Activated naive CD8-positive, alpha-beta T cell treated with anti-CD3 and anti-CD28 coated beads, Interleukin-2, amount 50 U/mL, for 24 hours (primary cell): ENCODE measurements around the gene CSPG4.
"Not testable (repeated sequence)": the region's sequence is repeated elsewhere in the genome, so short reads cannot be mapped to it uniquely, and the experiment has no call there.

Source experiments
- ATAC-seq: fragments of 150-1000 bp; cut with Tn5 transposase; one replicate; pipeline ENCODE4 v1.10.0; 2021
- DNase-seq: peaks from one replicate; pipeline ENCODE4 v3.0.0; 2021
- H3K27ac Mint-ChIP-seq: one replicate; pipeline ENCODE4 v1.8.0; 2021; ENCODE audit warnings: mild to moderate bottlenecking, mixed read lengths
- H3K27me3 Mint-ChIP-seq: one replicate; pipeline ENCODE4 v1.8.0; 2021; ENCODE audit warnings: mixed read lengths
- H3K36me3 Mint-ChIP-seq: one replicate; pipeline ENCODE4 v1.8.0; 2021; ENCODE audit warnings: low read depth, mixed read lengths
- H3K4me1 Mint-ChIP-seq: one replicate; pipeline ENCODE4 v1.8.0; 2021; ENCODE audit warnings: mixed read lengths
- H3K4me3 Mint-ChIP-seq: one replicate; pipeline ENCODE4 v1.8.0; 2021; ENCODE audit warnings: mild to moderate bottlenecking, moderate library complexity, mixed read lengths
- H3K9me3 Mint-ChIP-seq: one replicate; pipeline ENCODE4 v1.8.0; 2021; ENCODE audit warnings: mixed read lengths

The CSPG4 gene

DNA sequence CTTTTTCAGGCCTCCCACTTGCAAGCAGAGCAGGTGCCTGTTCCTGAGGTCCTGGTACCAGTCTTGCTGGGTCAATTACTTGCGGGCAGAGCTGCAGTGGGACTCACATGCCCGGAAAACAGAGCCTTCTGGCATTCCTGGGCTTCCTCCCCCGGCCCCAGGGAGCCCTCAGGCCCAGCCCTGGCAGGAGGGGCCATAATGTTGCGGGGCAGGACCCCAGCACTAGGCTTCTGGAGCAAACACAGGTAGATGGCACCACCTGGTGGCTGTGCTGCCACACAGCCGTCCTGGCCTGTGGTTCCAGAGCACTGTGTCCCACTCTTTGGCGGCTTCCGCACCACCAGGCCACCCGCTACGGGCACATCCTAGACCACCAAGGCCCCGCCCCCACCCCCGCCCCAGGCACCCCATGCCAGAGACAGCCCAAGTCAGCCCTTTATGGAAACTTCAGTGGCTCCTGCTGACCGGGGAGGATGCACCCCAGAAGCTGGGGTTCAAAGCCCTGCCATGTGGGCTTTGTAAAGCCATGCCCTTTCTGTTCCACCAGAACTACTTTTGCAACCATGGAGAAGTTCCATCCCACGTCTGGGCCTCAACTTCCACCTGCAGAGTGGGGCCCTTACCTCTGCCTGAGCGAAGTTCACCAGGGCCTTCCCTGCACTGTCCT is 28.9 kb downstream of the CSPG4 start:
- not testable (repeated sequence) for H3K27ac Mint-ChIP-seq, H3K4me3 Mint-ChIP-seq, H3K9me3 Mint-ChIP-seq, H3K36me3 Mint-ChIP-seq, H3K27me3 Mint-ChIP-seq, H3K4me1 Mint-ChIP-seq
- peak; percentile 81 for DNase-seq
- ATAC-seq: peak; percentile 85

DNA sequence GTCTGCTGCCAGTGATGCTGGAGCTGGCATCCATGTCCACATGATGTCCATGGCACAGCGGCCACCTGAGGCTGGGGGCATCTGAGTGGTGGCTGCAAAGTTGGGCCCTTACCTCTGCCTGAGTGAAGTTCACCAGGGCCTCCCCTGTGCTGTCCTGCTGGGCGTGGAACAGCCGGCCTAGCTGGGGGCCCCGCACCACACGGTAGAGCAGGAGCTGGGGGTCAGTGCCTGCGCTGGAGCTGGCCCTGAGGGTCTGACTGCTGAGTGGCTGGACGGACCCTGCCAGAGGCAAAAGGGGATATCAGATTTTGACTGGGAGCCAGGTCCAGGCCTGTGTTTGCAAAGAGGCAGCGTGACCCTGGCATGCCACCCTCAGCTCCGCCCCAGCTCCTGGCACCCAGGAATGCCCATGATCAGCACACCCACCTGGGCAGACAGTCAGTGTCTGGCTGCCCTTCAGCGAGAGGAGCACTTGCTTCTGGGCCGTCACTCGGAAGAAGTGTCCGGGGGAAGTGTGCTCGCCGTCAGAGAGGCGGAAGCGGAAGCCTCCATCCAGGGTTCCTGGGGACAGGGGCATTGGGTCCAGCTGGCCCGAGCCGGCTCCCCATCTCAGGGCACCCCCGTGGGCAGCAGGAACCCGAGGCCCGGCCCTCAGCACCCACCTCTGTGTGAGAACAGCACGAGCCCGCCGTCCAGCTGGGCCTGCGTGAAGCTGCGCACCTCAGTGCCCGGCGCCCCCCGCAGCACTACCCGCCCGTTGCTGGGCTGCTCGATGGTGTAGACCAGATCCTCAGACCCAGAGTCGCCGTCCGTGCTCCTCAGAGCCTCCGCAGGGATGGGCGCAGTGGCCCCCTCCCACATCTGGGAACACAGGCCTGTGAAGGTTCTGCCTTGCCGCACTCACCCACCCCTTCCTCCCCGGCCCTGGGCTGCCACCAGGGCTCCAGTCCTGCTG is 30.2 kb downstream of the CSPG4 start:
- H3K27me3 Mint-ChIP-seq: no peaks in the 10 kb centered on the region
- DNase-seq (no peak), ATAC-seq (no peak)
- H3K4me3 Mint-ChIP-seq: no peak overlapping the region
- no peaks in the 10 kb centered on the region for H3K36me3 Mint-ChIP-seq
- H3K9me3 Mint-ChIP-seq: no peaks in the 10 kb centered on the region
- no peaks in the 10 kb centered on the region for H3K4me1 Mint-ChIP-seq
- no peak overlapping the region for H3K27ac Mint-ChIP-seq

DNA sequence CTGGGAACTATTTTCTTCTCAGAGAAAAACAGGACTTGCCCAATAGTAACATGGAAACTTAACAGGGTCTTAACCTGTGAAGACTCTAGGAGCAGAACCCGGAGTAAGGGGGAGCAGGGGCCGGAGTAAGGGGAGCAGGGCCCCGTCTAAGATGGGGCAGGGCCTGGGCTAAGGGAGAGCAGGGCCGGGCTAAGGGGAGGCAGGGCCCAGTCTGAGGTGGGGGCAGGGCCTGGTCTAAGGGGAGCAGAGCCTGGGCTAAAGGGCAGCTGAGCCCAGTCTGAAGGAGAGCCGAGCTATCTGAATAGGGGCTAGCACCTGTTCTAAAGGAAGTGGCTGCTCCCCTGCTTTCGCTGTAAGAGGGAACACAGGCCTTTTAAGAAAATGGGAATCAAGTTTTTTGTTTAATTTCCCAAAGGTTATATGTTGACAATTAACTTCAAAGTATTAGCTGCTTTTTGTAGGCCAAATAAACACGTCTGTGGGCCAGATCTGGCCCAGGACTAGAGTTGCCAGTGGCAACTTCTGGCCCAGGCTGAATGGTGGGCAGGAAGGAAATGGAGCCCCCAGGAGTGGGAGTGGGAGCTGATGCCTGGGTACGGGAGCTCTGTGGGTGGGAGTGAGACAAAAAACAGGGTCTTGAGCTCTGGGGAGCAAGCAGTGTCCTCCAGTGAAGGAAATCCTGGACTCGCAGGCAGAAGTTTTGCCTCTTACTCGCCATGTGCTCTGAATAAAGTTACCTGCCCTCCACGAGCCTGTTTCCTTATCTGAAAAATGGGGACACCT is 32.5 kb downstream of the CSPG4 start:
- Mint-ChIP-seq H3K36me3 (no peaks in the 10 kb centered on the region), H3K4me3 (no peak overlapping the region), H3K27ac (no peak overlapping the region), H3K9me3 (no peaks in the 10 kb centered on the region), H3K27me3 (no peaks in the 10 kb centered on the region), H3K4me1 (no peaks in the 10 kb centered on the region)
- ATAC-seq (no peak), DNase-seq (no peak)

DNA sequence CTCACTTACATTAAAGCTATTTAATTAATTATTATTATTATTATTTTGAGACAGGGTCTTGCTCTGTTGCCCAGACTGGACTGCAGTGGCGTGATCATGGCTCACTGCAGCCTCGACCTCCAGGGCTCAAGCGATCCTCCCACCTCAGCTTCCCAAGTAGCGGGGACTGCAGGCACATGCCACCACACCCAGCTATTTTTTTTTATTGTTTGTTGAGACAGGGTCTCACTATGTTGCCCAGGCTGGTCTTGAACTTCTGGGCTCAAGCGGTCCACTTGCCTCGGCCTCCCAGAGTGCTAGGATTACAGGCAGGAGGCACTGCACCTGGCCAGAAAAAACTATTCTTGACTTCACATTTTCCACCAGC is 34.3 kb downstream of the CSPG4 start:
- DNase-seq, H3K36me3 Mint-ChIP-seq, H3K9me3 Mint-ChIP-seq, H3K27ac Mint-ChIP-seq, ATAC-seq, H3K4me3 Mint-ChIP-seq, H3K4me1 Mint-ChIP-seq, H3K27me3 Mint-ChIP-seq: not testable (repeated sequence)

DNA sequence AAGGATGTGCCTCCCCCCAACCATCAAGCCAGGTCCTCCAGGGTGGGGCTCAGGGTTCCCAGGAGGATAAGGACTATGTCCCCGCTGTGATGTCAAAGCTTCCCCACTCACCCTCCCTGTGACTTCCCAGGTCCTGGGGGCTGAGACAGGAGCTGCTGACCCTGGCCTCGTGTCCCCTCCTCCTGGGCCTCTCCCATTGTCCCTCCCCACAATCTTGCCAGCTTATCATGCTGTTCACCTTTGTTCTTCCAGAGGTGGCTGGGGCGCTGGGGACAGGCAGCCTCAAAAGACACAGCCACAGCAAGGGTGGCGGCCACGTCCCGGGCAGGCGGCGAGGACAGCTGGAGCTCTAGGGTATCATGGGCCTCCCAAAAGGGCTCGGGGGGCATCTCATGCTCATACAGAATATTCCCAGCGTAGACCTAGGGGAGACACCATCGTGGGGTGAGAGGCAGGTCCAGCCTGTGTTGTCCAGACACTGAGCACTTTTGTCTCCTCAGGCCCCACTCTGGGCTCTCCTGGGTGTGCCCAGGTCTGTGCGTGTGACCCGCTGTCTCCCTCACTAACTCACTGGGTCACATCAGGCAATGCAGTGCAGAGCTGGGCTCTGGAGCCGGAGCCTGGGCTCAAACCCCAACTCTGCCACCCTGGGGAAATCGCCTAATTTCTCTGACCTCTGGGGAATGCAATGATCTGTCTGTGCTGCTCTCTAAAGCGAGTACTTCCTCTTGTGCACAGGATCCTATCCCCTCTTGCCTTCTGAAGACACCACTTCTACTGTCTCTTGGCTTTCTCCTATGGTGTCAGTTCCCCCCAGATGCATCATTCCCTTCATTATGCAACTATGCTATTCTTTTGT is 35.0 kb downstream of the CSPG4 start:
- ATAC-seq: no peak
- DNase-seq: no peak
- Mint-ChIP-seq H3K4me3 (no peak overlapping the region), H3K4me1 (no peaks in the 10 kb centered on the region), H3K27me3 (no peaks in the 10 kb centered on the region), H3K36me3 (no peaks in the 10 kb centered on the region), H3K27ac (no peak overlapping the region), H3K9me3 (no peaks in the 10 kb centered on the region)

DNA sequence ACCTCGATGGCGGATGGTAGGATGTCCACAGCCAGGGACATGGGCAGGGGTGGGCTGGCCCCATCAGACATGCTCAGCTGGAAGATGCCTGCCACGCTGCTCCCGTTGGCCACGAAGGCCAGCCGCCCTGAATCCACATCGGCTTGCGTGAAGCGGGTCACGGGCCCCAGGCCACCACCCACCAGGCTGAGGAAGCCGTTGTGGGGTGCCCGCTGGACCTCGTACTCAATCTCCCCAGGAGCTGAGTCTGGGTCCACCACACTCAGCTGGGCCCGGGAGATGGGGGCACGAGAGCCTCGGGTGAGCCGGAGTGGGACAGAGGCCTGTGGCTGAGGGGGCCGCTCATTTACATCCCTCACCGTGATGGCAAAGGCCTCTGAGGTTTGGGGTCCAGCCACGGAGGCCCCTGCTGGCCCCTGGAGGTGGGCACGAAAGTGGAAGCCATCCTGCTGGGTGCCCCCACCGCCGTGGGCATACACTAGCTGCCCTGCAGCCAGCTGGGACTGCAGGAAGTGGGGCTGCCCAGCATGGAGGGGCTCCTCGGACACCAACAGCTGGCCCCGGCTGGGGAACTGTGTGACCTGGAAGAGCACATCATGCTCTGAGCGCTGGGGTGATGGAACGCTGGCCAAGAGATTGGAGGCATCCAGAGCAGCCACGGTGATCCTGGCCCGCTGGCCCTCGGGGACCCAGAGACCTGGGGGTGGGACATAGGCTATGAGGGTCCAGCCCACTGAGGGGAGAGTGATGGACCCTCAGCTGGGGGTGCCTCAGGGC is 35.8 kb downstream of the CSPG4 start:
- H3K4me3 Mint-ChIP-seq: no peak overlapping the region
- H3K9me3 Mint-ChIP-seq: no peaks in the 10 kb centered on the region
- no peak for ATAC-seq
- H3K27me3 Mint-ChIP-seq: no peaks in the 10 kb centered on the region
- no peak for DNase-seq
- H3K27ac Mint-ChIP-seq: no peak overlapping the region
- H3K4me1 Mint-ChIP-seq: no peaks in the 10 kb centered on the region
- no peaks in the 10 kb centered on the region for H3K36me3 Mint-ChIP-seq

DNA sequence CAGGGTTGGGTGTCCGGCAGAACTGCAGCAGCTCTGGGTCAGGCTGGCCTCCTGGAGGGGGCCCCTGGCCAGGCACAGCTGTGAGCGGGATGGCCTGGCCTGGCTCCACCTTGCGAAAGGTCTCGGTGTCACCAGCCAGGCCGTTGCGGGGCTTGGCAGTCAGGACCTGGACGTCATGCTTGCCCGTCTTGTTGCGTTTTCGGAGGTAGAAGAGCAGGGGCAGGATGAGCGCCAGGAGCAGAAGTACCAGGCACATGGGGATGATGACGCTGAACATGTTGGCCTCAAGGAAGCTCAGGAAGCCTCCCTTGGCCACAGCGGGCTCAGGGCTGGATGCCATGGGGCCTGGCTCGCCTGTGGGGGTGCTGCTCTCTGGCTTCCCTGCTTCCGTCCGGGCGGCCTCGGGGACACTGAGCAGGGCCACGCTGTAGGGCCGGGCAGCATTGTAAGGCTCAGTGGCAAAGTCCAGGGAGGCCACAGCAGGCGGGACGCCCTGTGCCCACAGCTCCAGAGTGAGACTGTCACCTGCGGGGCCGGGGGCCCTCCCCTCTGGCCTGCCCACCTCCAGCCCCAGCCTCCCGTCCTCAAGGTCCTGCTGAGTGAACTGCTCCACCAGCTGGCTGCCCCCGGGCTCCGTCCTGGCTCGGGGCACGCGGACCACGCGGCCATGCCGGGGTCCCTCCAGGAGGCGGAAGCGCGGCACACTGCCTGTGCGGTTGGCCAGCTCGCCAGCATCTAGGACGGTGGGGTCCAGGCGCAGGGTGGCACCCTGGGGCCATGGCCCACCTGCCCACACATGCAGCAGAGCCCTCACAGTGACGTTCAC is 36.9 kb downstream of the CSPG4 start:
- Mint-ChIP-seq H3K4me1 (no peaks in the 10 kb centered on the region), H3K4me3 (no peak overlapping the region), H3K27me3 (no peaks in the 10 kb centered on the region), H3K36me3 (no peaks in the 10 kb centered on the region), H3K27ac (no peak overlapping the region), H3K9me3 (no peaks in the 10 kb centered on the region)
- no peak for DNase-seq
- ATAC-seq: no peak

DNA sequence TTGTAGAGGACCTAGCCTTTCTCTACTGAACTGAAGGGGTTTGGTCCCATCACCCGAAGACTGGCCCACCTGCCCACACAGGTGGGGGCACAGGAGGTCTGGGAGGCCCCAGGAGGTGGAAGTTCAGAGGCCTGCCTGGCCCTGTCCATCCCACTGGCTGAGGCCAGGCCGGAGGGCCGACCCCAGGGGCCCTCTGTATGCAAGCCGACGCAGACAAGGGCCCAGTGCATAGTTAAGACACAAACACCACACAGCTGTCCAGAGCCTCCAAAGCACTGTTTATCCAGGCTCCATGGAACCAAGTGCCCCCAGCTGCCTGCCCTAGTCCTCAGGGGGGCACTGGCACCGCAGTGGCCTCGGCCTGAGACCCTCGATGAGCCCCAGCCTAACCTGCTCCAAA is 38.3 kb downstream of the CSPG4 start:
- Mint-ChIP-seq H3K36me3 (no peaks in the 10 kb centered on the region), H3K4me1 (no peaks in the 10 kb centered on the region), H3K4me3 (no peak overlapping the region), H3K27me3 (no peaks in the 10 kb centered on the region), H3K27ac (no peak overlapping the region), H3K9me3 (no peaks in the 10 kb centered on the region)
- ATAC-seq (no peak), DNase-seq (no peak)

DNA sequence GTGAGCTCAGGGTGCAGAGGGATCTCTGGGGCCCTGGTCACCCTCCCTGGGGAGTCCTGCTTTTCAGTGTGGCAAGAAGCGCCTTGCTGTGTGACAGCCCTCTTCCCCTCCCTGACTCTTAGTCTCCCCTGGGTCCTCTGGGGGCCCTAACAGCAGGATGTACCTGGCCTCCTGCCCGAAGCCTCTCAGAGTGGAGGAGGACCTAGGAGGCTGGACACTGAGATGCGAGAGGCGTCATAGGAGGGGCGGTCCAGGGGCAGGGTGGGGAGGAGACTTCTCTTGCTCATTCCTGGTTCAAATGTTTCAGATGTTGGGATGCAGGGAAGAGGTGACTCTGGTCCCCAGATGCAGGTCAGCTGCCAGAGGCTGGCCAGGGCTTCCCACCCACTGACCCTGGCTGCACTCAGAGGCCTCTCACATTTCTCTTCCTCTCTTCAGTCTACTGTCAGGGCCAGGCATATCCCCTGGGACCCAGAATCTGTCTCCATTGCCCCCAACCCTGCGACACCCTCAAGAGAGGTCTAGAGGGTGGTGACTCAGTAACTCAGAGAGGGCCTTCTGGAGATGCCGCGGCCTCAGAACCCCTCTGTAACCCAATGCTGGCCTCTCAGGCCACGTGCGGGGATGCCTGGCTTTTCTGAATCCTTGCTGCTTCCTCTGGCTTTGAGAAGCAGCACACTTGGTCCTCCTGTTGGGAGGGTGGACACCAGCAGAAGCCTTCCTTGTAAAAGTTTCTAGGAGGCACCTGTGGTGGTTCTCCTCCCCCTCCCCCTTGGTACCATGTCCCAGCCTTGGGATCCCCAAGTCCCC is 39.0 kb downstream of the CSPG4 start:
- Mint-ChIP-seq H3K27me3 (no peaks in the 10 kb centered on the region), H3K4me1 (no peaks in the 10 kb centered on the region), H3K27ac (no peak overlapping the region), H3K9me3 (no peaks in the 10 kb centered on the region), H3K4me3 (no peak overlapping the region), H3K36me3 (no peaks in the 10 kb centered on the region)
- DNase-seq (no peak), ATAC-seq (no peak)

DNA sequence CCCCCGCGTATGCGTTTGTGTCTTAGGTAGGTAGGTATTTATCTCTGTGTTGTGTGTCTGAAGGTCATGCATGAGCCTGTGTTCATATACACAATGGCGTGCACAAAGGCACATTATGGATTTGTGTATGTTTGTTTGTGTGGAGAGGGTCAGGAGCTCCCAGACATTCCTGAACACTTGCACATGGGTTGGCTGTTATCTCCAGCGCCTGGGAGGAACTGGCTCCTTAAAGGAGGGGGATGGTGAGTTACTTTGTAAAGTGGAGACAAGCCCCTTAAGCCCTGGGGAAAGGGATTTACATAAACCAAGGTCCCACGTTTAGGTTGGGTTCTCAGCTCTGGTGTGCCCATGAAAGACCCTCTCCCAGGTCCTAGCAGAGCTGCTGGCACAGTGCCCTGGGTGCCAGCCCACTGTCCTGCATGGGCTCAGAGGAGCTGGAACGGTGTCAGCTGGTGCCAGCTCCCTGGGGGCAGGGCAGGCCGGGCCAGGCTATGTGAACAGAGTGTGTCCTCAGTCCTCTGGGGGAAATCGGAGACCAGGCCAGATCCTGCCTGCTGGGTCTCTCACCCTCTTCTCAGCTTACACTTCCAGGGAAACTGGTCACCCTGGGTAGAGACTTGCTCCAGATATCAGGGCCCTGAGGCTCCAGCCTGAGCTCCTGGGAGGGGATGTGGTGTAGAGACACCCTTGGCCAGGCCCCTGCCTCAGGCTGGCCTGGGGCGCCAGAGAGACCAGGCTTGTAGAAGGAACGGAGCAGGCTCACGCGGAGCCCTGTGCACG is 39.8 kb downstream of the CSPG4 start:
- no peak overlapping the region for H3K4me3 Mint-ChIP-seq
- no peaks in the 10 kb centered on the region for H3K4me1 Mint-ChIP-seq
- ATAC-seq (no peak), DNase-seq (no peak)
- H3K36me3 Mint-ChIP-seq: no peaks in the 10 kb centered on the region
- no peaks in the 10 kb centered on the region for H3K9me3 Mint-ChIP-seq
- H3K27me3 Mint-ChIP-seq: no peaks in the 10 kb centered on the region
- H3K27ac Mint-ChIP-seq: no peak overlapping the region

DNA sequence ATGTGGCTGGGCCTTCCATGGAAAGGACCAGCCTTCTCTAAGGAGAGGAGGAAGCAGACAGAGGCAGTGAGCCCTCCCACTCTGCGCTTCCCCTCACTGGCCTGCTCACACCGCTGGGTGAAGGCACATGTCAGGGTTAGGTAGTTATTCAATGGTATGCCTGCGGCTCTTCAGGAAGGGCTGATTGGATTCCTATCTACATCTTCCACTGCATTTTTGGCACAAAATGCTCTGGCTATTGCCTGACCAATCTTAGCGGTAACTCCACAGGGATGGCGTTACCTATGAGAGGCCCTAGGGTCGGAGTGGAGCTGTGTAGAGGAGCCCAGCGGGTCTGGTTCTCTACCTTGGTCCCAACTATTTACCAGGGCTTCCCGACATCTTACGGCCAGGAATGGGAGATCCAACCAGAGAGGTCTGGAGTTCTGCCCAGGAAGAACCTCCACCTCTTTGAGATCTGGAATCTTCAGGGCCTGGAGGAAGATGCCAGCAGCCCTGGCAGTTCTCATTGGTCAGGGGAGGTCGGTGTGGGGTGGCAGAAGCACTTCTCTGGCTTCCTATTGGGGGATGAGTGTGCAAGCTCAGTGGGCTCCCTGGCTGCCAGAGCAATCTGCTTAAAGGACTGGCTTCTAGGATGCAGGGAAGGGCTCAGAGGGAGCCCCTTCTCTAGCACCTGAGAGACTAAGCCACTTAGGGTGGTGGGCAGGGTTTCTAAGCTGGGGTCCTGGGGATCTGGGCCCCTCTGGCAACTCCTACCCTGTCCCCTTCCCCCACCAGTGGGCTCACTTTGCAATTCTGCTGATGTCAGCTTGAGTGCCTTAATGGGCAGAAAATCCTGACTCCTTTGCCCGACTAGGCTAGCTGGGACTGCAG is 40.7 kb downstream of the CSPG4 start:
- Mint-ChIP-seq H3K9me3 (no peaks in the 10 kb centered on the region), H3K36me3 (no peaks in the 10 kb centered on the region), H3K4me3 (no peak overlapping the region), H3K27me3 (no peaks in the 10 kb centered on the region), H3K27ac (no peak overlapping the region), H3K4me1 (no peaks in the 10 kb centered on the region)
- no peak for ATAC-seq
- DNase-seq: no peak
